Stimulated activated CD4-positive, alpha-beta T cell treated with anti-CD3 and anti-CD28 coated beads, Interleukin-1b, Interleukin-23, amount 100 ng/mL, for 48 hours (primary cell): ENCODE results near the gene ANKMY2.

Experiments used
- DNase-seq: peaks from one replicate; pipeline ENCODE4 v3.0.0-alpha.2; 2020

ANKMY2 gene

GRCh38 chr7:16657656-16658279, 12.2 kb upstream of the ANKMY2 start:
- DNase-seq: no peak

GRCh38 chr7:16656141-16656540, 10.6 kb upstream of the ANKMY2 start:
- DNase-seq: no peak

- DNase-seq: no peak
Measured at GRCh38 chr7:16655394-16655793, 9.8 kb upstream of the ANKMY2 start.

- no peak for DNase-seq
Measured at GRCh38 chr7:16652888-16653287, 7.3 kb upstream of the ANKMY2 start.

- no peak for DNase-seq
Measured at GRCh38 chr7:16652240-16652583, 6.7 kb upstream of the ANKMY2 start.

GRCh38 chr7:16651396-16652239, 6.1 kb upstream of the ANKMY2 start:
- DNase-seq: no peak

- no peak for DNase-seq
Measured at GRCh38 chr7:16650266-16650665, 4.7 kb upstream of the ANKMY2 start.

GRCh38 chr7:16649196-16649595, 3.6 kb upstream of the ANKMY2 start:
- DNase-seq: no peak

GRCh38 chr7:16648551-16648950, 3.0 kb upstream of the ANKMY2 start:
- DNase-seq: no peak

GRCh38 chr7:16647435-16647960, 1.9 kb upstream of the ANKMY2 start:
- no peak for DNase-seq

GRCh38 chr7:16646472-16647072, 1.0 kb upstream of the ANKMY2 start:
- DNase-seq: no peak

- DNase-seq: peak; percentile 49
Measured at GRCh38 chr7:16644636-16645592, 640 bp downstream of the ANKMY2 start.

- DNase-seq: no peak
Measured at GRCh38 chr7:16644157-16644556, 1.4 kb downstream of the ANKMY2 start.

- no peak for DNase-seq
Measured at GRCh38 chr7:16638282-16639280, 7.0 kb downstream of the ANKMY2 start.

GRCh38 chr7:16637379-16637778, 8.2 kb downstream of the ANKMY2 start:
- no peak for DNase-seq

- DNase-seq: no peak
Measured at GRCh38 chr7:16636555-16637101, 8.9 kb downstream of the ANKMY2 start.

- DNase-seq: no peak
Measured at GRCh38 chr7:16634271-16634738, 11.2 kb downstream of the ANKMY2 start.

GRCh38 chr7:16630654-16631053, 14.9 kb downstream of the ANKMY2 start:
- no peak for DNase-seq

GRCh38 chr7:16627236-16627635, 18.3 kb downstream of the ANKMY2 start:
- DNase-seq: no peak

GRCh38 chr7:16626388-16626787, 19.2 kb downstream of the ANKMY2 start:
- DNase-seq: no peak

GRCh38 chr7:16619979-16620408, 25.6 kb downstream of the ANKMY2 start:
- peak; percentile 7 for DNase-seq
